GM19193 (cell line): Measurements from ENCODE around the gene CACNA2D3.

Experiments
- POLR2A ChIP-seq: IDR thresholded peaks from 4 replicates; pipeline ENCODE4 v1.6.1; 2011; ENCODE audit not compliant: insufficient read depth, insufficient read length; ENCODE audit errors: extremely low read depth

CACNA2D3 gene

DNA sequence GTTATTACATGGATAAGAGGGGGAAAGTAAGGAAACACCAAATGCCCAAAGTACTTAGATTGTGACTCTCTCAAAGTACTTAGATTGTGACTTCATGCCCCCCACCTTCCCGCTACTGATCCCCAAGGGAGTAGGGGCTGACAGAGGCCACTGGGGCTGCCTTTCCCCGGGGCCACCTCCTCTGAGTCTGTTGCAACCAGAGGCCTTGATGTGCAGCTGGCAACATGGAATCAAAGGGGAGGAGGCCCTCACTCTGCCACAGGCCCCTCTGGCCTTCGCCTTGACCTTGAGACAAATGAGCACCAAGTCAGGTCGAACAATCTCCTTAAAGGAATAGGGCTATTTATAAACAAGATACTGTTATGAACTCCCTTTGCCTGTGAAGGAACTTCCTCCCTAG is 743.0 kb downstream of the CACNA2D3 start:
- TF ChIP-seq POLR2A = no peak

GRCh38 chr3:54866251-54866650 is 743.9 kb downstream of the CACNA2D3 start:
- TF ChIP-seq POLR2A = no peak

- no peak for TF ChIP-seq POLR2A
Measured at GRCh38 chr3:54870423-54870822, 748.1 kb downstream of the CACNA2D3 start.

GRCh38 chr3:54871867-54872266 is 749.5 kb downstream of the CACNA2D3 start:
- TF ChIP-seq POLR2A = no peak

GRCh38 chr3:54873059-54874010 is 751.0 kb downstream of the CACNA2D3 start:
- TF ChIP-seq POLR2A = no peak

DNA sequence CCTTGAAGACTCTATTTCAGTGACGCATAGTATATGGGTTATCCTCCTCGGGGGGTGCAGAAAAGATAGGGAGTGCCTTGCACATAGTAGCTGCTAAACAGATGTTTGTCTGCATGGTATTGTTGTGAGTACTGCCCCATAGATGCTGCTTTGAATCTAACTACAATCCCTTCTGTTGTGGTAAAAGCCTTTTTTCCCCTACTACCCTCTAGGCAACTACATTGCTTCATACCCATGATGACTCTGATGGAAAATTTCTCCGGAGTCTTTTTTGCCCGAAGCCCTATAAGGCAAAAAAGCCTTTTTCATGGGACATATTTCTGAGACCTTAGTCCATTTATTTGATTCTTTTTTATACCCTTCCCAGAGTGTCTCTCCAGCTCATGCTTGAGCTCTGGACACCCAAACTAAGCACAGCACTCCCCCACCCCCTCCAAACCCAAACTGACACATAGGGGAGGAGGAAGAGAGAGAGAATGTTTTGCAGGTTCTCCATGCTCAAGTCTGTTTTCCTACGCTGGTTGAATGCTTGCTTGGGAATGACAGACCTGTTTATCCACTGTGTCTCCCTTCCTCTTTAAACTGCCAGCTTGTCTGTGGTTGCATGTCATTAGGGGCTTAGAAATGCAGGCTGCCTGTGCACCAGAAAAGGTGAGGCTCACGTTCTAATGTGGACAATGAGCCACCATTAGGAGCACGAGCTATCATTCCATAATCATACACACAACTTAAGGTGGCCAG is 752.6 kb downstream of the CACNA2D3 start:
- TF ChIP-seq POLR2A = no peak

DNA sequence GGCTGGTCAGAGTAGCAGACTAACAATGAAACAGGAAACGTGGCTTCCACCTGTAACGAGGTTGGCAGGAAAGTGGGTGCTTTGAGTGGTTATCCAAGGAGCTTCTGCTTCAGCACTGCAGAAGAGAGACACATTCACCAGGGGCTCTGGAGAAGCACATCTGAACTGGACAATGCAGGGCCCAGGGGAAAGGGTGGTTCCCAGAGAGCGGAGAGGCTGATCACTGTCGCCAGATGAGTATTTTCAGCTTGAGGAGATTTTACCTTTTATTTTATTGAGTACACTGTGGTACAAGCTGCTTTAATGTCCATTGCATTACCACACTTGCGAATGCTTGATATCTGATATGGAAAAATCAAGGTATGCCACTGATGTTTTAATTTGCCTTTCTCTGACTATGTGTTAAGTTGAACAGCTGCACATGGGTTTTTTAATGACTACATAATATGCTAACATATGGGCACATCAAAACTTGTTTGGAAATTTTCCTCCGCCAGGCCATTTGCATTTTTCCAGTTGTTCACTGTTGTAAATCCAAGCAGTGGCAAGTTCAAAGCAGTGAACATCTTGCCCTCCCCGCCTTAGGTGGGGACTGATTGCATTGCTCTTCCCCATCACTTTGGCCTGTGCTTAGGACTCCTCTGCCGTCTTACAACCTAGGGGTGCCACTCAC is 753.4 kb downstream of the CACNA2D3 start:
- TF ChIP-seq POLR2A = no peak

DNA sequence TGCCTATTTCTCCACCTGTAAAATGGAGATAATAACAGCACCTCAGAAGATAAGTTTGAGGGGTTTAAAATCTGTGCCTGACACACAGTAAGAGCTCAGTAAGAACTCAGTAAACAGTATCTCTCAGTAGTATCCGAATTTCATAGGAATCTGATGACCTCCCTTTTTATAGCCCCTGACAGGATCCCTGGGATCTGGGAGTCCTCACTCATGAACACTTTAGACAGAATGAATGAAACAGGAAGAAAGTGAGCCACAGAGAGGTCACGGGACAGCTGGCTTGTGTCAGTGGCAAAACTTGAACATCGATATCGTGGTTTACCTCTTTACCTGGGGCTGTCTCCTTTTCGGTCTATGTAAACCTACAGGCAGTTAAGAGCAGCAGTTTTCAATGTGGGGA is 754.3 kb downstream of the CACNA2D3 start:
- TF ChIP-seq POLR2A = no peak

GRCh38 chr3:54877730-54878129 is 755.4 kb downstream of the CACNA2D3 start:
- no peak for TF ChIP-seq POLR2A

GRCh38 chr3:54878145-54878544 is 755.8 kb downstream of the CACNA2D3 start:
- no peak for TF ChIP-seq POLR2A

- no peak for TF ChIP-seq POLR2A
Measured at GRCh38 chr3:54882129-54882833, 759.9 kb downstream of the CACNA2D3 start.

DNA sequence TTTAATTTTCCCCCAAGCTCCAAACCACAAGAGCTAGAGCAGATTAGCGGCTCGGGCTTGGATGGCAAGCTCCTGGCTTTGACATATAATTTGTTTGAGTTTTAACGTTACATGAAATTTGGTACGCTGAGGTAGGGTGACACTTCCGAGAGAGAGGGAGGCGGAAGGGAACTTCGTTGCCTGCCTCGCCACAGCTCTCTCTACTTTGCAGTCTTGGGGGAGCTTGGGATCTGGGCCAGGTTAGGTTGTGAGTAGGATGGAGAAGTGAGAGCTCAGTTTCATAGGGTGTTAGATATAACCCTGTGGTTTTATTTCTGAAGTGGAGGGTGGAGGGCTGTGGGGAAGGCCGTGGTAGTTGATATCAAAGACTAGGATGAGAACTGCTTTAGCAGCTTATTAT is 765.8 kb downstream of the CACNA2D3 start:
- no peak for TF ChIP-seq POLR2A

GRCh38 chr3:54888873-54889272 is 766.5 kb downstream of the CACNA2D3 start:
- no peak for TF ChIP-seq POLR2A

DNA sequence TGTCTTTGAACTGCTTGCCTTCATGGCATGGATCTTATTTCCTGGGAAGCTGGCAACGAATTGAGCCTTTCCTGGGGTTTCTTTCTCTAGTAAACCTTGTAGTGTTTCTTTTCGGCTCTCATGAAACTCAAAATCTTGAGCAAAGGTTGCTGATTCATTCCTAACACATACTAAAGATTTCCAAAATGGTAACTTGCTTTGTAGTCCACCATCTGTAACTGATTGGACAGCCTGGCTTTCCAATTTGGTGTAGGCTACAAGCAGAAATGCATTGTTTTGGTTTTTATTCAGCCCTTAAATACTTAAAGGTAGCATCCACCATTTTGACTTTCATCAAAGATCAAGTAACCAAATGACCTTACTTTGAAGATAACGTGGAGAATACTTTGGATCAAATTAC is 767.4 kb downstream of the CACNA2D3 start:
- no peak for TF ChIP-seq POLR2A

GRCh38 chr3:54891540-54891897 is 769.2 kb downstream of the CACNA2D3 start:
- no peak for TF ChIP-seq POLR2A
